ENCODE measurements around the gene STOML1. TPM values are rescaled to one million over a fixed set of nuclear protein-coding genes. Genes with fewer than 3 reads are reported as not detected.

The STOML1 gene
- total RNA-seq, 1 experiment from 2014 or later = 2.5 TPM

- Histone ChIP-seq H3K27ac (ENCODE audit: insufficient read length, low read depth, low read length) (no peak overlapping the region), H2AFZ (ENCODE audit: low read length) (no peak overlapping the region), H2BK15ac (ENCODE audit: low read depth, low read length) (no peak overlapping the region), H3K4ac (ENCODE audit: low read depth, low read length) (no peak overlapping the region), H2BK120ac (ENCODE audit: low read depth, low read length, poor library complexity, severe bottlenecking) (no peak overlapping the region), H3K4me1 (ENCODE audit: insufficient read depth, low read length) (no peaks in the 10 kb centered on the region), H4K91ac (ENCODE audit: insufficient read length, low read depth, low read length) (no peak overlapping the region), H2BK20ac (ENCODE audit: low read depth, low read length, poor library complexity, severe bottlenecking) (no peak overlapping the region), H3K23ac (ENCODE audit: insufficient read length, low read depth, low read length) (no peak overlapping the region), H2BK12ac (ENCODE audit: insufficient read length, low read depth, low read length) (no peak overlapping the region), H4K5ac (ENCODE audit: insufficient read length, low read depth, low read length) (no peak overlapping the region), H4K20me1 (ENCODE audit: control insufficient read depth, insufficient read depth, insufficient read length) (no peaks in the 10 kb centered on the region), H2BK5ac (ENCODE audit: insufficient read length, low read length) (no peak overlapping the region), H3K27me3 (ENCODE audit: insufficient read depth, low read length) (no peaks in the 10 kb centered on the region), H3K9ac (ENCODE audit: extremely low read depth, insufficient read length, low read length) (no peak overlapping the region), H2AK5ac (ENCODE audit: insufficient read length, low read length) (no peak overlapping the region), H3K79me1 (ENCODE audit: insufficient read depth, low read depth, low read length, poor library complexity, severe bottlenecking) (no peaks in the 10 kb centered on the region), H3K79me2 (ENCODE audit: insufficient read depth, low read length) (no peaks in the 10 kb centered on the region), H3K9me3 (ENCODE audit: control insufficient read depth, low read depth, low read length) (no peaks in the 10 kb centered on the region), H3K4me2 (ENCODE audit: insufficient read depth, insufficient read length, low read length) (no peak overlapping the region), H3T11ph (ENCODE audit: low read length) (no peak overlapping the region), H3K56ac (ENCODE audit: insufficient read length, low read depth, low read length) (no peak overlapping the region), H3K18ac (ENCODE audit: insufficient read length, low read depth, low read length) (no peak overlapping the region), H4K8ac (replicated peaks; ENCODE audit: insufficient read length, low read depth, low read length) (no peak overlapping the region), H3K14ac (ENCODE audit: insufficient read depth, low read length) (no peak overlapping the region), H3K23me2 (ENCODE audit: insufficient read length, low read depth, low read length, poor library complexity, severe bottlenecking) (no peaks in the 10 kb centered on the region)
- Mint-ChIP-seq H3K27ac (peak overlapping the region in 1 of 3 experiments; percentile 34; a peak in 1 of 7 replicates), H3K4me3 (no peak overlapping the region), H3K27me3 (ENCODE audit: low read depth) (peaks cover 12% of the 10 kb centered on the region), H3K4me1 (peaks cover 8 to 15% of the 10 kb centered on the region in 2 experiments), H3K36me3 (ENCODE audit: insufficient read depth in 1 of 3, low read depth in 3 of 3) (no peaks in the 10 kb centered on the region; a peak in 1 of 7 replicates), H3K9me3 (no peaks in the 10 kb centered on the region)
- no CpG with 5 or more reads among the region's 9 CpGs for WGBS (ENCODE audit: extremely low coverage, insufficient read length, low lambda C conversion rate)
- no peak for TF ChIP-seq CTCF (conservative IDR thresholded peaks at IDR 0.05)
- no peak for DNase-seq
Observed at GRCh38 chr15:73946795-73947370, 45.2 kb downstream of the STOML1 start.

All from H9 (cell line).